ENCODE measurements around the gene SLC44A5.
"Not testable (repeated sequence)": the region's sequence is repeated elsewhere in the genome, so short reads cannot be mapped to it uniquely, and the experiment has no call there.

SLC44A5 gene

DNA sequence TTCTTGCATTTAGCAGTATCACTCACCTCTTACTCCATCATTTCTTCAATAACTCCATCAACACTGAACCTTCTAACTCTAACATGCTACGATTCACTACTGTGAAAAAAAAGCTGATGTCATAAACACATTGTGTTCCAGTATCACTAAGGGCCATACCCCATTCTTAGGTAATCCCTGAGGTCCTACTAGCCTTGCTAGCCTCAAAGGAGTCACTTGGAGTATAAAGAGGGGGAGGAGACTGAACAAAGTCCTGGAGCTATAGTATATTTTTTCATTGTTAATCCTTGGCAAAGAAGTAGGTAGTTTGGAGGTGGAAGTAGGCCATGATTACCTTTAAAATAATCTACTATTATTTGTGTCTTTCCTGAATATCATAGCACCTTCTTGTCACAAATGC lies at the start of gene SLC44A5:
Gene SLC44A5 (minus strand): TSS at position 101 of the 400 bp plus-strand sequence. CDS start 69,667 bp downstream, outside the sequence.
- DNase-seq (ENCODE audit: low read depth in 2 of 2), result no peak

DNA sequence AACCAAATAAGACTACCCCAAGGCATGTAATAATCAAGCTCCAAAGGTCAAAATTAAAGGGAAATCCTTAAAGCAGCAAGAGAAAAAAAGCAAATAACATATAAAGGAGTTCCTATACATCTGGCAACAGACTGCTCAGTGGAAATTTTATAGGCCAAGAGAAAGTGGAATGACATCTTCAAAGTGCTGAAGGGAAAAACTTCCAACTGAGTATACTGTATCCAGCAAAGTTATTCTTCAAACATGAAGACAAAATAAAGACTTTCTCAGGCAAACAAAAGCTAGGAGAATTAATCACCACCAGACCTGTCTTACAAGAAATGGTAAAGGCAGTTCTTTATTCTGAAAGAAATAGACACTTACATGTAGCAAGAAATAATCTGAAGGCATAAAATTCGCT lies 45.0 kb upstream of the SLC44A5 start:
- no peak for DNase-seq (ENCODE audit: low read depth in 2 of 2)

DNA sequence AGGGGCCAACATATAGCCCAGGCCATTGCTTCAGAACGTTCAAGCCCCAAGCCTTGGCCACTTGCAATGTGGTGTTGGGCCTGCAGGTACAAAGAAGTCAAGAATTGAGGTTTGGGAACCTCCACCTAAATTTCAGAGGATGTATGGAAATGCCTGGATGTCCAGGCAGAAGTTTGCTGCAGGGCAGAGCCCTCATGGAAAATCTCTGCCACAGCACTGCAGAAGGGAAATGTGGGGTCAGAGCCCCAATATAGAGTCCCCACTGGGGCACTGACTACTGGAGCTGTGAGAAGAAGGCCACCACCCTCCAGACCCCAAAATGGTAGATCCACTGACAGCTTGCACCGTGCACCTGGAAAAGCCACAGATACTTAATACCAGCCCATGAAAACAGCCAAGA lies 36.3 kb upstream of the SLC44A5 start:
- not testable (repeated sequence) for DNase-seq (ENCODE audit: low read depth in 2 of 2)

DNA sequence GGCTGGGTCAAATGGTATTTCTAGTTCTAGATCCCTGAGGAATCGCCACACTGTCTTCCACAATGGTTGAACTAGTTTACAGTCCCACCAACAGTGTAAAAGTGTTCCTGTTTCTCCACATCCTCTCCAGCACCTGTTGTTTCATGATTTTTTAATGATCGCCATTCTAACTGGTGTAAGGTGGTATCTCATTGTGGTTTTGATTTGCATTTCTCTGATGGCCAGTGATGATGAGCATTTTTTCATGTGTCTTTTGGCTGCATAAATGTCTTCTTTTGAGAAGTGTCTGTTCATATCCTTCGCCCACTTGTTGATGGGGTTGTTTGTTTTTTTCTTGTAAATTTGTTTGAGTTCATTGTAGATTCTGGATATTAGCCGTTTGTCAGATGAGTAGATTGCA lies 34.2 kb upstream of the SLC44A5 start:
- not testable (repeated sequence) for DNase-seq (ENCODE audit: low read depth in 2 of 2)

DNA sequence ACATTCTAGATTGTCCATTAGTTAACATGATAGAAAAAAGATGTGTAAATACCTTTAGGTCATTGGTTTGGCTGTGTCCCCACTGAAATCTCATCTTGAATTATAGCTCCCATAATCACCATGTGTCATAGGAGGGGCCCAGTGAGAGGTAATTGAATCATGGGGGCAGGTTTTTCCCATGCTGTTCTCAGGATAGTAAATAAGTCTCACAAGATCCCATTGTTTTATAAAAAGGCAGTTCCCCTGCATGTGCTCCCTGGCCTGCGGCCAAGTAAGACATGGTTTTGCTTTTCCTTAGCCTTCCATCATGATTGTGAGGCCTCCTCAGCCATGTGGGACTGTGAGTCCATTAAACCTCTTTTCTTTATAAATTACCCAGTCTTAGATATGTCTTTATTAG lies 32.5 kb upstream of the SLC44A5 start:
- DNase-seq (ENCODE audit: low read depth in 2 of 2), result no peak

DNA sequence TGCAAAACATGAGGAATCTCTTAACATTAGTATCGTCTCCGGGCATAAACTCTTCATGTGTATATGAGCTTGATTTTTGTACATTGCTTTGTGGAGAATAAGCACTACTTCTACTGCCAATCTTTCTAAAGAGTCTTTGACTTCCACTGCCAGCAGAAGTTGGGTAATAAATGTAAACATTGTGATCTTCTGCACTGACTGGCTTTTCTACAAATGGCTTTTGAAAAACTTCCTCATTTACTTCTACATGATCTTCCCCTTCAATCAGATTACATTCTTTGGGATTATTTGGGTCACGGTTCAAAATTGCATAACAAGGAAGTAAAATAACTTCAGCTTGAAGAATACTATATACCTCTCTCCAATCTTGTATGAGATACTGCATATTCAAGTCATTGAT lies 30.4 kb upstream of the SLC44A5 start:
- no peak for DNase-seq (ENCODE audit: low read depth in 2 of 2)

DNA sequence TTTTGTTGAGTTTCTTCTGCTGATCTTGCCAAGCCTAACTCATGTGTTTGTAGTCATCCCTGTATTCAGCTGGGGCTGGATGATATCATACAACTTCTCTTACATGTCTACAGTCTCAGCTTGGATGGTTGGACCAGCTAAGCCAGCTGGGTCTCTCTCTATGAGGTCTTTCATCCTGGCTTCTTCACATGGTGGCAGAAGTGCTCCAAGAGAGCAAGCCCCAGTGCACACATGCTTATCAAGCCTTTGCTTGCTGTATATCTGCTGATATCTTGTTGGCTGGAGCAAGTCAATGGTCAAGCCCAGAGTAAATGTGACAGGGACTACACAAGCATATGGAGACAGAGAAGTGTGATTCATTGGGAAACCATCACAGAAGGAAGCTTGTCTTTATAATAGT lies 29.2 kb upstream of the SLC44A5 start:
- DNase-seq (ENCODE audit: low read depth in 2 of 2), result no peak

DNA sequence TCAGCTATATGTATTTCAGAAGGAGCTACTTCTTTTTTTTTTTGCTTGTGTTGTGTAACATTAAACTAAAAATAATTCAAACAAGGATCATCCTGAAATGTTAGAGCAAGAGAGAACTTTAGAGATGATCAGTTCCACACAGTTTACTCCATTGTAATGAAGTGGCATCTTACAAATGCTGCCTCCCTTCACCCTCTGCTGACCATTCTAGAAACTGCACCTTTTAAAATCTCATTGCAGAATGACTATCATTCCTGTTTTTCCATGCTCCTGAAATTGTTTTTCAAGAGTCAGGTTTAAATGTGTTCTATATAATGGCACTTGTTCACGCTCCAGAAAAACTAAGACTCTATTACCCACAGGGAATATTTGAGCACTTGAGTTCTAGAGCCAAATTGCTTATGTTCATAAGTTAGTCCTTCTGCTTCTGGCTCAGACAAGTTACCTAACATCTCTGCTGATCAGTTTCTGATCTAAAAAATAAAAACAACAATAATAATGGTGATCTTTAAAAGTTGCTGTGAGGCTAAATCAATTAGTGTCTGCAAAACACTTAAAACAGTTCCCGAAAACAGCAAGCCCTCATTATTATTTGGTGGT lies 21.5 kb upstream of the SLC44A5 start:
- DNase-seq (ENCODE audit: low read depth in 2 of 2), result no peak

DNA sequence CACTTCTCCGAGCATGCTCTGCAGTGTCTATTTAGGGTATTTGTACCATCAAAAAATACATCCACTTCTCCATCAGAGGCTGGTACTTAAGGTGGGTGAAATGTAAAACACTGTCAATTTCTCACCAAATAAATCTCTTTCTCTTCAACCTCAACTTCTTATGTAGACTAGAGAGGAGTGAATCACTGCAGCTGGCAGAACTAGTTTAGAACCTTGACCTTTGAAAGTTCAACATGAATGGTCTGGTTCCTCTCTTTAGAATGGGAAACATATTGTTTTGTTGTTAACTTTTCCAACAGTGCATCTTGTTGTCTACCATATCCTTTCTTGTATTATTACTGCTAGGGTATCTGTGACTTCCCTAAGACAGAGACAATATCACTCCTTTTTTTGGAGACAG lies 20.1 kb upstream of the SLC44A5 start:
- DNase-seq (ENCODE audit: low read depth in 2 of 2), result no peak

DNA sequence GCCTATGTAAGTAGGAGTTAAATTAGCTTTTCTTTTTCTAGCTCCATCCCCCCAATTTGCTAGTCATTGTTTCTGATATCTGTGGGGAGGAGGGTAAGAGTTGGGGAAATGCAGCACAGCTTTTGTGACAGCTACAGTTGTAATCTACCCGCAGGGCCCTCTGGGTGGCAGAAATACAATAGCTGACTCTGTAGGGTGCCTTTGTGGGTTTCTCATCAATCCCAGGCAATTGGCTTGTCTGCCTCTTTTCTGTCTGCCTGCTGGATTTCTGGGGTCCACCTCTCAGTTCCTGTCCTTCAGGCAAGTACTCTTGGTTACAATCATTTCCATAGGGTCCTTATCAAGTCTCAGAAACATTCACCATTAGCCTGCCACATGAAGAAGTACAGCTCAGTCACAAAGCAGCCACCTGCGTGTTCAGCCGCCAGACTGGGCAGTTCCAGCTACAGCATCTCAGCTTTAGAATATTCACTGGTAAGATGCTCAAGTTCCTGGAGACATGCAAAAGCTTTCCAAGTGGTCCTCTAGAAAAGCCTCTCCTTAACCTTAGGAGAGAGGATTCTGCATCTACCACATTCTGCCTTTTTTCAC lies 19.2 kb upstream of the SLC44A5 start:
- no peak for DNase-seq (ENCODE audit: low read depth in 2 of 2)

DNA sequence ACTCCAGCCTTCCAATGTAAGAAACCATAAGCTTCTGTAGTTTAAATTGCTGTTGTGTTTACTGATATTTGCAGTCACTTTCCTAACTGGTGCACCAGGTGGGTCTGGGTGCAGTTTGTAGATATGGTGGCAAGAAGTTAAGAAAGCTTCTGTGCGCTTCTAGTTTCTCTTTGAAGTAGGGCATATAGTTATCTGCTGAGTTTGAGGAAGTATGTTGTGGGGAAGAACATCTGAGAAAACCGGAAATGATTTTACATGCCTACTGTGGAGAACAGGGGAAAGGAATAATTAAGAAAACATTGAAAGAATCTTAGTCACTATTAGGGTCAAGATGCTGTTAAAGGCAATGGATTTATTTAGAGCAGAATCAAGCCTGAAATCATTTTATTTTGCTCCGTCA lies 14.9 kb upstream of the SLC44A5 start:
- no peak for DNase-seq (ENCODE audit: low read depth in 2 of 2)

DNA sequence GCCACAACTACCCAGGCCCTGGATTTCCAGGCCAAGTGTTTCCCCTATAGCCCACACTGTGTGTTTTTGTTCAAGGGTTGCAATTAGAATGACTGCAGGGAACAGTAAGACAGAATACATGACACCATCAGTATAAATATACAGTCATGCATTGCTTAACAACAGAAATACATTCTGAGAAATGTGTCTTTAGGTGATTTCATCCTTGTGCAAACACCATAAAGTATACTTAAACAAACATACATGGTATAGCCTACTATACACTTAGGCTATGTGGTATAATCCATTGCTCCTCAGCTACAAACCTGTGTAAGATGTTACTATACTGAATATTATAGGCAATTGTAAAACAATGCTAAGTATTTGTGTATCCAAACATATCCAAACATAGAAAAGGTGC lies 7.5 kb upstream of the SLC44A5 start:
- DNase-seq (ENCODE audit: low read depth in 2 of 2), result no peak

DNA sequence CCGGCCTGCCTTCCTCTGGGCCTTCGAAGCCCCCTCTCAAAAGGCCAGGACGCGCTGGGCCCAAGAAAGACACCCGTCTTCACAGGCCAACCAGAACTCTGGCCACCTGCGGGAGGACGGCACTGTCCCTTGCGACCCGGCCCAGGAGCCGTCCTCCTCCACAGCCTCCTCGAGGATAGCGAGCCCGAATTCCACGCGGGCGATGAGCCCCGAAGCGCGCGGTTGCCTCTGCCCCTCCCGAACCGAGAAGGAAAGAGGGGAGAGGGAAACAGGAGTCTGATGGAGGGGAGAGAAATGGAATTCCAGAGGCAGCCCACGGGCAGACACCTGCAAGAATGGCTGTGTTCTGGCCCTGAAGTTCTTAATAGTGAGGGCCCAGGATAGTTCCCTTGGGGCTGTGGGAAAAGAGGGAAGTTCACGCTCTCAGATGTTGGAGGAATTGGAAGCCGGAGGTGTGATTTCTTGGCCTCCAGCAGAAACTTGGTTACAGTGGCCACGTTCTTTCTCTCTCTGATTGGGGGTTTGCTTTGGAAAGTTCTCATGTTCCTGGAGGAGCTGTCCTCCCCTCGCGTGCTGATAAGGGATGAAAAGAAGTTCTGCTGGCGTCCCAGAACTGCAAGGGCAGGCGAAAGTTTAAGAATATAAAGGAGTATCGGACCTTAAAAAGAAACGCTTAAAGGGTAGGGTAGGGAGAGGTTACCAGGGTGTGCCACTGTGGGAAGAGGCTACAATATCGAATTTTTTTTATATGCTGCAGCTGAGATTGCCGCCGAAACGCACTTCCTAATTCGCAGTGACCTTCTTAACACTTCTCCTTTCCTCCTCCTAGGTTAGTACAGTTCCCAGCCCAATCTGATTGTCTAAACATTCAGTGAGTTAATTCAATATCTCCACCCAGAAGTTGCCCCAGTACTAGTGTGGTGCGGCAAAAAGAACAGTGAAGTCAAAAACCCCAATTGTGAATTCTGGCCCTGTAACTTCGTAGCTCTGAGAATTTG lies 5.8 kb upstream of the SLC44A5 start:
- DNase-seq (ENCODE audit: low read depth in 2 of 2), result no peak

DNA sequence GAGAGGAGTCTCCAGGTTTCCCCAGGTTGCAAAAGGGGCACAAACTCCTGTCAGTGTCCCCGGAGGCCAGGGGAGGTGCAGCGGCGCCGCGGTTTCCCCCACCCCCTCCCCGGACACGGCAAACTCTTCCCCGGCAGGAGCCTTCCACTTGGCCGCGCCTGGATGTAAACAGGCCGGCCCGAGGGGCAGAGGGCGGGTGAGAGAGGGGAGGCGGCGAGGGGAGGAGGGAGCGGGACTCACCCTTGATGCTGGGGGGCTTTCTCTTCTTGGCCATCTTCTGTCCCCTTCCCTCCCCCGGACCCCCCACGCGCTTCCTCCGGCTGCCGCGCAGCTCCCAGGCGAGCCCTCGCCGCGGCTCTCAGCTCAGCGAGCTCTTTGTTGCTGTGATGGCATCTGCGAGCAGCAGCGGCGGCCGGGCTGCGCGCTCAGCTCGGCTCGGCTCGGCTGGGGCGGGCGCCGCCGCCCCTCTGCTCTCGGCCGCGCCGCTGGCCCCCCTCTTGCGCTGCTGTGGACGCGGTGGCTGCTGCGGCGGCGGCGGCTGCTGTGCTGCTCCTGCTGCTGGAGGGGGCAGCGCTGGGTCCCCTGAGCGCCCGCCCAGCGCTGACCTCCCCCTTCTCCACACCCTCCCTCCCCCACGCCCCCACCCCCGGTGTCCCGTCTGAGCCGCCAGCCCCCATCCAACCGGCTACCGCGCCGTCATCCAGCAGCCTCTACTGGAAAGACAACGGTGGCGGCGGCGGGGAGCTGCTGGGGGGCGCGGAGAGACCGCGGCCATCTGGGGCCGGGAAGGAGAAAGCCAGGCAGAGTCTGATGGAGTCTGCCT lies 4.9 kb upstream of the SLC44A5 start:
- no peak for DNase-seq (ENCODE audit: low read depth in 2 of 2)

DNA sequence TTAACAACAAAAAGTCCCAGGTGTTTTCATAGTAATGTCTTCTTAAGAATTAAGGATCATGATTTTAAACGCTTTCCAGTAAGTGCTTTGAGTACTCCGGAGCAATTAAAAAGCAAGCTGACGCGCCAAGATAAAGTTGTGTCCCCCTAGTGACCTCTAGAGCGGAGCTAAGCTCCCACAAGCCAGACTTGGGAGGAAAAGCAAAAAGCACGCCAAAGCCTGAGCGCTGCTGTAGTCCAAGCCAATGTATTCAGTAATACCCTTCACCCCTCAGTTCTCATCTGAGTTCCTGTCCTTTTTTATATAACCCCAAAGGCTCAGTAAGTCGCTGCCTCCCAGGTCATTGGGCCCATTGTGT lies 3.5 kb upstream of the SLC44A5 start:
- DNase-seq (ENCODE audit: low read depth in 2 of 2), result no peak

DNA sequence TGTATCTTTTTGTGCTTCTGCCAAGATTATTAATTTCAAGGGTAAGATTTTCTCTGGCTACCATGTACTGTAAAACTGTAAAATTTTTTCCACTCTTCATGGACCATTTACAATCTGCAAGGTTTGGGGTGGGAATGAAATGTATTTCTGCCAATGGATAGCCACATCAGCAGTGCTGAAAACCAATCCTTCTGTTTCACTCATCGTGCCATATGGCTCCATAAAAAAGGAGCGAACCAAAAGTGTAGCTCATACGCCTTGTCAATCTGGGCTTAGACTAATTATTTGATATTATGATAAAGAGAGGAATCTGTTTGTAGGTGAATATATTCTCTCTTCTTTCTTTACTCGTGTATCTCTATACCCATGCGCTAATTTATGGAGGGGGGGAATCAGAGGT lies 3.0 kb upstream of the SLC44A5 start:
- no peak for DNase-seq (ENCODE audit: low read depth in 2 of 2)

DNA sequence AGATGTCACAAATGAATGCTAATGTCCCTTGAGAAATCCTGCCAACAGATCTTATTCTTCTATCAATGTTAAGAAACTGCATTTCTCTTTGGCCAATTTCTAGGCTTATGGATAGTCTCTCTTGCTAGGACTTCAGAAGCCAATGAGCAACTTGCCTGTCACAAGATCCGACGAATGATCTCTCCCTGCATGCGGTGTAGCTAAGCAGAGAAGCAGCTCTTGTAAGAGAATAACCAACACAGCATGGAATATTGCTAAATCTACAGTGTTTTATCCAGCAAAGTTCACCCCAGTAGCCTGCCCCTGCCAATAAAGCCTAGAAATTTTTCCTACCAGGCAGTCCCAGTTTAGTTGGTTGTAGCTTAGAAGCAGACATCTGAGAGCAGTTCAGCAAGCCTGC lies 2.1 kb upstream of the SLC44A5 start:
- no peak for DNase-seq (ENCODE audit: low read depth in 2 of 2)

DNA sequence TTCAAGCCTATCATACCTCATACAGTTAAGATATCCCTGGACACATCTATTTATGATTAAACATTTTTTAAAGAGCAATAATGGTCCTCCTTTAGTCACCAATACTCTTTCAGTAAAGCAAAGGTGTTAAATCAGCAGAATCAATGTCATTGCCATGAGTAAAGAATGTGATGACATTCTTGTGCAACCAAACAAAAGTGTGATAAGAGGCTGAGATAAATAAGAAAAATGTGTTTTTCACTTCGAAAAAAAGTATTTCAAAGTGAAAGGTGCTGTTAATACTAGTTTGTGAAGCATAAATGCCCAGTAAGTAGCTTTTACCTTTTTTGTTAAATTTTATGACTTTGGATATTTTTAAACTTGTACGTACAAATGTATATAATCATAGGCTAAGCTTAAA lies 8.4 kb downstream of the SLC44A5 start:
- no peak for DNase-seq (ENCODE audit: low read depth in 2 of 2)

DNA sequence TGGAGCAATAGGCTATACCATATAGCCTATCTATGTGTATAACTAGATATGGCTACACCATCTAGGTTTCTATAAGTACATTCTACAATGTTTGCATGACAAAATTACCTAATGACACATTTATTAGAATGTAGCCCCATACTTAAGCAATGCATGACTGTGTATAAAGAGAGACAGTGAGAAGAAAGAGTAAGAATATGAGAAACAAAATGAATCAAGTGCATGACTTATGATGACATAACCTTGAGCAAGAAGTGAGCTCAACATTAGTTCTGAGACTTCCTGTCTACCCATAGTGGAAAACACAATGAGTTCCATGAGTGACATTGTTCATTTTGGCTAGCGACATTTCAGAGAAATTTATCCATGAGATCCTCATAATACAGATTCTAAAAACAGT lies 10.1 kb downstream of the SLC44A5 start:
- DNase-seq (ENCODE audit: low read depth in 2 of 2), result no peak

DNA sequence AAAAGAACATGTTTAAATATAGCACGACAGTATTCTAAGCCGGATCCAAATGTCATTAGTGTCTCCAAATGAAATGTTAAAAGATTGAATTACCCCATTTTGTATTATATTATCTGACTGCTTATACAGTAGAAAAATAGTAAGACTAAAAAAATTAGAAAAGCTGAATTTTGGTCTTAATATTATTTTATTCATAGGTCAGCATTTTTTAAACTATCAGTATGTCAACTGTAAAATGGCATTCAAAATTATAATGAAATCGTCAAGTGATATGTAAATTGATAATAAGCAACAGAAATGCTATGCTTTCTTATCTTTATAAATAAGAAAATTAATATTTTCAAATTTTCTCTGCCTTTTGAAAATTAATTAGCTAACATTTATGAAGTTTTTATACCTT lies 16.6 kb downstream of the SLC44A5 start:
- DNase-seq (ENCODE audit: low read depth in 2 of 2), result no peak

DNA sequence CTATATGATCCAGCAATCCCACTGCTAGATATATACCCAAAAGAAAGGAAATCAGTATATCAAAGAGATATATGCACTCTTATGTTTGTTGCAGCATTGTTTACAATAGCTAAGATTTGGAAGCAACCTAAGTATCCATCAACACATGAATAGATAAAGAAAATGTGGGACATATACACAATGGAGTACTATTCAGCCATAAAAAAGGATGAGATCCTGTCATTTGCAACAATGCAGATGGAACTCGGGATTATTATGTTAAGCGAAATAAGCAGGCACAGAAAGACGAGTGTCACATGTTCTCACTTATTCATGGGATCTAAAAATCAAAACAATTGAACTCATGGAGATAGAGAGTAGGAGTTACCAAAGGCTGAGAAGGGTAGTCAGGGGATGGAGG lies 17.5 kb downstream of the SLC44A5 start:
- DNase-seq (ENCODE audit: low read depth in 2 of 2), result not testable (repeated sequence)

DNA sequence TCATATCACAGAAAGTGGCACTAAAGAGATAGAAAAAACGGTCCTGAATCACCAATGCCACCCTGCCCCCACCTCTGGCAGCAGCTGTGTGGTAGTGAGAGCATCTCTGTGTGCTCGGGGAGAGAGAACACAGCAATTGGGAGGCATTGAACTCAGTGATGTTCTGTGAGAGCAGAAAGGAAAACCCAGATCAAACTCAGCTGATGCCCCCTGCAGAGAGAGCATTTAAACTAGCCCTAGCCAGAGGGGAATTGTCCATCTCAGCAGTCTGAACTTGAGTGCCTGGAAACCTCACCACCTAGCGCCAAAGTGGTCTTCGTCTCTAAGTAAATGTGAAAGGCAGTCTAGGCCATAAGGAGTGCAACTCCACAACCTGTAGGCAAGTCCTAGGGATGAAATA lies 21.3 kb downstream of the SLC44A5 start:
- DNase-seq (ENCODE audit: low read depth in 2 of 2), result no peak
